Measurements from ENCODE around the gene ISOC2. TPM values are rescaled to one million over a fixed set of nuclear protein-coding genes. Genes with fewer than 3 reads are reported as not detected.

ISOC2 gene
- polyA plus RNA-seq, 3 donors: 14.8 to 20.2 (median 14.9) TPM

- Mint-ChIP-seq H3K36me3 (peaks cover 0 to 2% of the 10 kb centered on the region in 2 donors), H3K4me3 (peak overlapping the region; percentile 87 to 94), H3K27me3 (ENCODE audit: low read depth in 3 of 3) (peaks cover 2 to 7% (median 5%) of the 10 kb centered on the region in 3 donors), H3K27ac (peak overlapping the region in 1 of 7 donors; percentile 45), H3K9me3 (no peaks in the 10 kb centered on the region), H3K4me1 (peaks cover 18% of the 10 kb centered on the region)
- H3K27ac ChIP-seq (ENCODE audit: low read depth in 1 of 2, low read length in 2 of 2): no peak overlapping the region
- no peak for DNase-seq
- H4K20me1 ChIP-seq (ENCODE audit: insufficient read depth, low read length): no peaks in the 10 kb centered on the region
- no peaks in the 10 kb centered on the region for H3K79me2 ChIP-seq (ENCODE audit: insufficient read depth, low read length)
- H3K9me3 ChIP-seq (replicated peaks in 1 of 2; ENCODE audit: control insufficient read depth in 1 of 2, insufficient read depth in 1 of 2, low read length in 2 of 2): no peaks in the 10 kb centered on the region
- no peaks in the 10 kb centered on the region for H3K27me3 ChIP-seq (ENCODE audit: control insufficient read depth in 2 of 2, insufficient read depth in 2 of 2, low read length in 2 of 2)
- TF ChIP-seq CTCF (IDR thresholded peaks at IDR 0.05): no peak
- peaks cover 15 to 24% of the 10 kb centered on the region in 2 donors for H3K4me1 ChIP-seq (ENCODE audit: control insufficient read depth in 1 of 2, insufficient read depth in 2 of 2, low read length in 2 of 2)
- intact Hi-C loops (cut with micrococcal nuclease): loop anchor here in 1 of 2 donors (2.0 kb wide), 1 partner anchor 14 kb away; the partner anchor contains the start of gene ZNF628
- H3K36me3 ChIP-seq (replicated peaks in 1 of 2; ENCODE audit: control insufficient read depth in 1 of 2, insufficient read depth in 2 of 2, low read length in 2 of 2): no peaks in the 10 kb centered on the region
- WGBS (ENCODE audit: insufficient coverage): 77% methylated on average over 3 of the region's 11 CpGs
- H3K9ac ChIP-seq (ENCODE audit: insufficient read depth, low read length, poor library complexity, severe bottlenecking): no peak overlapping the region
- H2AFZ ChIP-seq (ENCODE audit: insufficient read depth, low read depth, low read length, poor library complexity, severe bottlenecking): no peak overlapping the region
- H3K4me2 ChIP-seq (replicated peaks; ENCODE audit: extremely low read depth, low read length, poor library complexity, severe bottlenecking): peak overlapping the region; percentile 77
- H3K4me3 ChIP-seq (replicated peaks in 1 of 3; ENCODE audit: low read depth in 2 of 3, low read length in 3 of 3): peak overlapping the region in 1 of 3 experiments; percentile 83
Observed at GRCh38 chr19:55462722-55463121, 1.3 kb upstream of the ISOC2 start.

- peaks cover 18% of the 10 kb centered on the region for H3K4me1 Mint-ChIP-seq
- H4K20me1 ChIP-seq (ENCODE audit: insufficient read depth, low read length): no peaks in the 10 kb centered on the region
- H3K27ac ChIP-seq (ENCODE audit: low read depth in 1 of 2, low read length in 2 of 2): peak overlapping the region; percentile 35 to 92
- H3K27me3 ChIP-seq (ENCODE audit: control insufficient read depth in 2 of 2, insufficient read depth in 2 of 2, low read length in 2 of 2): no peaks in the 10 kb centered on the region
- no peak for TF ChIP-seq CTCF (IDR thresholded peaks at IDR 0.05)
- H3K36me3 ChIP-seq (replicated peaks in 1 of 2; ENCODE audit: control insufficient read depth in 1 of 2, insufficient read depth in 2 of 2, low read length in 2 of 2): no peaks in the 10 kb centered on the region
- H3K27me3 Mint-ChIP-seq (ENCODE audit: low read depth in 3 of 3): peaks cover 2 to 6% (median 3%) of the 10 kb centered on the region in 3 donors
- H2AFZ ChIP-seq (ENCODE audit: insufficient read depth, low read depth, low read length, poor library complexity, severe bottlenecking): peak overlapping the region; percentile 94
- peak overlapping the region; percentile 86 for H3K9ac ChIP-seq (ENCODE audit: insufficient read depth, low read length, poor library complexity, severe bottlenecking)
- intact Hi-C loops (cut with micrococcal nuclease): loop anchor here in 1 of 2 donors (2.0 kb wide), 2 partner anchors 15 to 53 kb away; partner anchors contain the start of gene ZNF628
- no peaks in the 10 kb centered on the region for H3K9me3 ChIP-seq (replicated peaks in 1 of 2; ENCODE audit: control insufficient read depth in 1 of 2, insufficient read depth in 1 of 2, low read length in 2 of 2)
- peaks cover 0 to 3% of the 10 kb centered on the region in 2 donors for H3K36me3 Mint-ChIP-seq
- 9% methylated on average over 19 of the region's 27 CpGs for WGBS (ENCODE audit: insufficient coverage)
- H3K27ac Mint-ChIP-seq: peak overlapping the region; percentile 82 to 94 (median 90)
- H3K9me3 Mint-ChIP-seq: no peaks in the 10 kb centered on the region
- DNase-seq: peak in 1 of 3 donors; percentile 31
- H3K4me3 Mint-ChIP-seq: peak overlapping the region; percentile 87 to 94
- H3K4me3 ChIP-seq (replicated peaks in 1 of 3; ENCODE audit: low read depth in 2 of 3, low read length in 3 of 3): peak overlapping the region; percentile 68 to 83 (median 72)
- H3K79me2 ChIP-seq (ENCODE audit: insufficient read depth, low read length): no peaks in the 10 kb centered on the region
- H3K4me1 ChIP-seq (ENCODE audit: control insufficient read depth in 1 of 2, insufficient read depth in 2 of 2, low read length in 2 of 2): peaks cover 15 to 24% of the 10 kb centered on the region in 2 donors
- peak overlapping the region; percentile 77 for H3K4me2 ChIP-seq (replicated peaks; ENCODE audit: extremely low read depth, low read length, poor library complexity, severe bottlenecking)
Observed at GRCh38 chr19:55461974-55462626, 658 bp upstream of the ISOC2 start.
